HepG2 (cell line): ENCODE data around the gene VSNL1. TPM values are rescaled to one million over a fixed set of nuclear protein-coding genes. Genes with fewer than 3 reads are reported as not detected.

Source experiments
- ATAC-seq: fragments of 200-7000 bp; cut with Tn5 transposase; 3 replicates; pipeline ENCODE4 v1.9.1; 2020; ENCODE audit warnings: mild to moderate bottlenecking, moderate library complexity
- BruUV-seq: library from RNA; stranded (reverse); fragments of 400-500 nt; replicated peaks from 2 replicates; lab custom pipeline; 2021; lab: Mats Ljungman, UMichigan
- CTCF ChIA-PET: fragments of 300-600 bp; formaldehyde crosslinking; extraction: SDS; loops from one replicate; lab custom pipeline; 2021; ENCODE audit warnings: low total read pairs, inconsistent platforms, low intra/inter-chr PET ratio; lab: Yijun Ruan, JAX
- POLR2A ChIA-PET: fragments of 350-600 bp; sonication (Branson Sonifier 250); formaldehyde crosslinking; loops from one replicate; lab custom pipeline; 2020; ENCODE audit warnings: antibody characterized with exemption, inconsistent platforms; lab: Yijun Ruan, JAX
- DNase-seq: peaks from one replicate; pipeline ENCODE4 v3.0.0-alpha.2; 2015; ENCODE audit warnings: low spot score
- FAIRE-seq: peaks from 3 replicates; lab custom pipeline; 2011; peaks lifted over from hg19 to GRCh38; lab: Jason Lieb, UNC
- H2AFZ ChIP-seq: one replicate; pipeline ENCODE4 v1.6.1; 2011; ENCODE audit warnings: low read length, inconsistent platforms
- H3K27ac ChIP-seq: fragments of 300-600 bp; 3 replicates; pipeline ENCODE4 v1.8.0; 2011; ENCODE audit warnings: mixed run types, mild to moderate bottlenecking, mixed read lengths, low read length, inconsistent platforms; ENCODE audit not compliant: insufficient read depth; ENCODE audit errors: extremely low read length
- H3K27me3 ChIP-seq, 2 experiments: fragments of 200-600 bp in 1 of 2; 2 replicates in 1 of 2; 3 replicates in 1 of 2; pipeline versions ENCODE4 v1.6.0 to v1.8.0; 2011; ENCODE audit warnings: low read length in 2 of 2, mild to moderate bottlenecking in 2 of 2, moderate library complexity in 2 of 2, inconsistent platforms in 1 of 2; ENCODE audit not compliant: insufficient read depth in 2 of 2, control insufficient read depth in 1 of 2
- H3K36me3 ChIP-seq, 2 experiments: fragments of 200-600 bp in 1 of 2; replicated peaks in 1 of 2; 2 replicates in 1 of 2; 3 replicates in 1 of 2; pipeline versions ENCODE4 v1.5.1 to v1.8.0; 2011; ENCODE audit warnings: low read length in 2 of 2, inconsistent platforms in 1 of 2; ENCODE audit not compliant: insufficient read depth in 2 of 2, control insufficient read depth in 1 of 2
- H3K4me1 ChIP-seq: 2 replicates; pipeline ENCODE4 v1.5.1; 2012; ENCODE audit warnings: low read length, inconsistent platforms; ENCODE audit not compliant: insufficient read depth
- H3K4me2 ChIP-seq: 2 replicates; pipeline ENCODE4 v1.6.0; 2011; ENCODE audit warnings: low read depth, low read length, inconsistent platforms
- H3K4me3 ChIP-seq, 3 experiments: fragments of 200-600 bp in 1 of 3; sonication (generic), shearing (Covaris generic) in 1 of 3; replicated peaks in 1 of 3; 2 replicates each; pipeline ENCODE4 v1.5.1; 2011 to 2016; ENCODE audit warnings: low read length in 3 of 3, inconsistent platforms in 2 of 3, low read depth in 2 of 3, mild to moderate bottlenecking in 2 of 3, control low read depth in 1 of 3, mixed read lengths in 1 of 3; ENCODE audit not compliant: insufficient read depth in 1 of 3
- H3K79me2 ChIP-seq: one replicate; pipeline ENCODE4 v1.6.1; 2011; ENCODE audit warnings: low read length, inconsistent platforms; ENCODE audit not compliant: insufficient read depth
- H3K9ac ChIP-seq: 2 replicates; pipeline ENCODE4 v1.6.0; 2011; ENCODE audit warnings: mild to moderate bottlenecking, low read depth, low read length, inconsistent platforms; ENCODE audit not compliant: insufficient read depth
- H3K9me3 ChIP-seq: 2 replicates; pipeline ENCODE4 v1.5.1; 2012; ENCODE audit warnings: mild to moderate bottlenecking, low read length
- H4K20me1 ChIP-seq: 2 replicates; pipeline ENCODE4 v1.6.0; 2011; ENCODE audit warnings: inconsistent platforms, mild to moderate bottlenecking, low read length, moderate library complexity; ENCODE audit not compliant: insufficient read depth
- JUNB ChIP-seq: sonication (generic); formaldehyde crosslinking; IDR thresholded peaks from 2 replicates; pipeline ENCODE4 v1.8.0; 2022; ENCODE audit warnings: missing genetic modification reagents, mild to moderate bottlenecking, borderline replicate concordance
- ZBTB38 ChIP-seq: sonication (generic); formaldehyde crosslinking; IDR thresholded peaks from 2 replicates; pipeline ENCODE4 v1.5.1; 2020; ENCODE audit warnings: mild to moderate bottlenecking, missing genetic modification reagents
- ZMYM3 ChIP-seq: sonication (generic); formaldehyde crosslinking; IDR thresholded peaks from 2 replicates; pipeline ENCODE4 v1.5.1; 2020; ENCODE audit warnings: mild to moderate bottlenecking, missing genetic modification reagents
- ZNF629 ChIP-seq: sonication (generic); formaldehyde crosslinking; conservative IDR thresholded peaks from 2 replicates; pipeline ENCODE4 v1.5.0; 2020; ENCODE audit warnings: missing genetic modification reagents
- WGBS: methylation state at CpG from one replicate; pipeline ENCODE4 v1.1.6; 2017; ENCODE audit warnings: low lambda C conversion rate; 5-methylcytosine and 5-hydroxymethylcytosine counted together
- in situ Hi-C: cut with HindIII; loops from 2 replicates; pipeline ENCODE4 v1.10.0; 2017; ENCODE audit warnings: low pct_unique_long_range_greater_than_20kb; ENCODE audit not compliant: extremely low pct_ligation_motif_present
- intact Hi-C: fragments of 100-400 bp; cut with micrococcal nuclease; formaldehyde crosslinking; loops from one replicate; pipeline ENCODE4 v1.10.0; 2022; ENCODE audit not compliant: unreplicated experiment
- polyA plus RNA-seq, 8 experiments: library from polyadenylated mRNA; depleted of rRNA in 3 of 8; stranded (reverse) in 7 of 8; unstranded in 1 of 8; fragments of >200 nt; fragmentation: Illumina TruSeq in 4 of 8; extraction: Trizol in 4 of 8; gene quantifications; 2 replicates each; pipeline versions ENCODE4 v1.2.1 to v1.2.3, GENCODE V29; 2011 to 2016; ENCODE audit warnings: low read depth in 4 of 8, missing spikeins in 1 of 8, mixed read lengths in 1 of 8; ENCODE audit not compliant: insufficient read depth in 1 of 8
- total RNA-seq, 5 experiments: library from RNA; depleted of rRNA; stranded (reverse); fragments of >200 nt; fragmentation: Illumina TruSeq; extraction: Trizol; gene quantifications; 2 replicates each; pipeline ENCODE4 v1.2.3, GENCODE V29; 2016; ENCODE audit warnings: low read depth in 1 of 5
- TF ChIP-seq, protein P1 (sequence below): sonication (generic); formaldehyde crosslinking; IDR thresholded peaks from 2 replicates; pipeline ENCODE4 v1.4.0; 2020; ENCODE audit warnings: missing genetic modification reagents, mild to moderate bottlenecking, borderline replicate concordance

Gene VSNL1
- total and polyA plus RNA-seq, 2 of the 13 experiments (the other 11 are each of a cell fraction or from before 2014, with no cell fraction given), result 63.2 to 95.9 TPM

- in situ Hi-C loops, result no loop called here
- Histone ChIP-seq H3K27me3 (no peaks in the 10 kb centered on the region), H3K36me3 (peaks cover 16 to 42% of the 10 kb centered on the region in 2 experiments), H3K4me3 (no peak overlapping the region), H3K27ac (no peak overlapping the region), H2AFZ (no peak overlapping the region), H3K4me1 (no peaks in the 10 kb centered on the region), H4K20me1 (no peaks in the 10 kb centered on the region), H3K9ac (no peak overlapping the region), H3K9me3 (no peaks in the 10 kb centered on the region), H3K79me2 (no peaks in the 10 kb centered on the region), H3K4me2 (no peak overlapping the region)
- FAIRE-seq (no peak), DNase-seq (no peak), ATAC-seq (no peak)
- no TSS peak for BruUV-seq
- WGBS, result over 99% methylated on average over 3 of the region's 3 CpGs
- intact Hi-C loops, result no loop called here
- TF ChIP-seq, protein P1, sequence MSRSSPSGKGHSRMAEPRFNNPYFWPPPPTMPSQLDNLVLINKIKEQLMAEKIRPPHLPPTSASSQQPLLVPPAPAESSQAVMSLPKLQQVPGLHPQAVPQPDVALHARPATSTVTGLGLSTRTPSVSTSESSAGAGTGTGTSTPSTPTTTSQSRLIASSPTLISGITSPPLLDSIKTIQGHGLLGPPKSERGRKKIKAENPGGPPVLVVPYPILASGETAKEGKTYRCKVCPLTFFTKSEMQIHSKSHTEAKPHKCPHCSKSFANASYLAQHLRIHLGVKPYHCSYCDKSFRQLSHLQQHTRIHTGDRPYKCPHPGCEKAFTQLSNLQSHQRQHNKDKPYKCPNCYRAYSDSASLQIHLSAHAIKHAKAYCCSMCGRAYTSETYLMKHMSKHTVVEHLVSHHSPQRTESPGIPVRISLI (CRISPR knock-in tag), result no peak
- no peak for TF ChIP-seq ZBTB38 (CRISPR knock-in tag)
- POLR2A ChIA-PET, result interaction anchor here (0.6 kb wide), 1 partner anchor 9 kb away, joined by 4 read pairs; no protein-coding TSS in a partner anchor
- CTCF ChIA-PET, result no interaction called here
Observed at GRCh38 chr2:17610521-17610920, 70.0 kb downstream of the VSNL1 start.

GRCh38 chr2:17611036-17611435, 70.5 kb downstream of the VSNL1 start:
- peak; percentile 80 for TF ChIP-seq ZNF629
- 0 out of 2 replicates have a peak, but pooled peaks have one; percentile 14 for TF ChIP-seq ZMYM3 (CRISPR knock-in tag)
- TF ChIP-seq JUNB (CRISPR knock-in tag), result no peak
- no peaks in the 10 kb centered on the region for H3K9me3 ChIP-seq
- peaks cover 18 to 37% of the 10 kb centered on the region in 2 experiments for H3K36me3 ChIP-seq
- FAIRE-seq, result no peak
- intact Hi-C loops, result no loop called here
- no peaks in the 10 kb centered on the region for H3K27me3 ChIP-seq
- no peak for DNase-seq
- no peaks in the 10 kb centered on the region for H4K20me1 ChIP-seq
- WGBS, result 95% methylated on average over 3 of the region's 3 CpGs
- H3K27ac ChIP-seq, result no peak overlapping the region
- no TSS peak for BruUV-seq
- no peak overlapping the region for H3K4me3 ChIP-seq
- H3K9ac ChIP-seq, result no peak overlapping the region
- no peaks in the 10 kb centered on the region for H3K4me1 ChIP-seq
- H3K79me2 ChIP-seq, result no peaks in the 10 kb centered on the region
- POLR2A ChIA-PET, result interaction anchor here (0.6 kb wide), 1 partner anchor 9 kb away, joined by 4 read pairs; no protein-coding TSS in a partner anchor
- no peak for ATAC-seq
- CTCF ChIA-PET, result no interaction called here
- H2AFZ ChIP-seq, result no peak overlapping the region
- in situ Hi-C loops, result no loop called here
- H3K4me2 ChIP-seq, result no peak overlapping the region
